Activated CD8-positive, alpha-beta memory T cell treated with anti-CD3 and anti-CD28 coated beads, Interleukin-2, amount 50 U/mL, for 24 hours (primary cell): ENCODE results near the gene SCP2D1.

Experiments used
- DNase-seq: peaks from one replicate; pipeline ENCODE4 v3.0.0-alpha.2; 2020; ENCODE audit errors: extremely low read depth

Gene SCP2D1

DNA sequence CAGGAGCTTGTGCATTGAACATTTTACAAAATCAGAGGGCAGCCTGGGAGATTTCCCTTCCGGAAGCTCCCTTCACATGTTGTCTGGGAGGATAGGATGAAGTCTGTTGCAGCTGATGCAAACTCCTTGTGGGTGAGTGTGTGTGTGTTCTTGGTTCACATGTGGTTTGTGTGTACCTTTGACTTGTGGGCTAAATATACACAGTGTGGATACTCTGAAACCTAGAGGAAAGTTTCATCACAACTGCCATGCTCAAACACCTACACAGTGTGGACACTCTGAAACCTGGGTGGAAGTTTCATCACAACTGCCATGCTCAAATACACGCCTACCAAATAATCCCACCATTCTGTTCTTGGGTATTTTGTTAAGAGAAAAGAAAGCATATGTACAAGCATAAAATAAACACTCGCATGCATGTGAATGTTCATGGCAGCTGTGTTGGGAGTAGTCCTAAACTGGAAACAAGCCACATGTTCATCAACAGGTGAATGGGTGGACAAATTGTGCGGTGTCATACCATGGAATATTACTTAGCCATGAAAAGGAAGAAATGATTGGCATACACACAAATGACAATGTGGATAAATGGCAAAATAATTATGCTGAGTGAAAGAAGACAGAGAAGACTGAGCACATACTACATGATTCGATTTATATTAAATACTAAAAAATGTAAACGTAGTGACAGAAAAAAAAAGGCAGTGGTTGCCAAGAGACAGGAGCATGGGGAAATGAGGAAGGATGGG, 1.8 kb downstream of the SCP2D1 start:
- no peak for DNase-seq

DNA sequence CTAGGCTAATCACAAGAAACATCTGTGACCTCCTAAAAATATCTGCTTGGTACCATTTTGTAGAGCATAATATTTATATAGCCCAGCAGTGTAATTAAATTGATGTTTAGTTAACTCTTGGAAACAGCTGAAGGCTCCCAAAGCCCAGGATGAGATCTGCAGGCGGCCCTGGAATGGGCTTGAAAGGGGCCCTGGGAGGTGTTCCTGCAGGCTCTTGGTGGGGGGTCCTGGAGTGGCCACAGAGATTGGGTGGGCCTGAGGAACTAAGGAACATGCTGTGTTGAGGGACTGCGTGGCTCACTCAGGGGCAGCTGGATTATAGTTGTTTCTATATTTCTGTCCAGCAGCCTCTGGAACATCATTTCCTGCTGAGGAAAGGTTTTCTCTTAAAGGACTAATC, 9.2 kb downstream of the SCP2D1 start:
- DNase-seq: no peak

DNA sequence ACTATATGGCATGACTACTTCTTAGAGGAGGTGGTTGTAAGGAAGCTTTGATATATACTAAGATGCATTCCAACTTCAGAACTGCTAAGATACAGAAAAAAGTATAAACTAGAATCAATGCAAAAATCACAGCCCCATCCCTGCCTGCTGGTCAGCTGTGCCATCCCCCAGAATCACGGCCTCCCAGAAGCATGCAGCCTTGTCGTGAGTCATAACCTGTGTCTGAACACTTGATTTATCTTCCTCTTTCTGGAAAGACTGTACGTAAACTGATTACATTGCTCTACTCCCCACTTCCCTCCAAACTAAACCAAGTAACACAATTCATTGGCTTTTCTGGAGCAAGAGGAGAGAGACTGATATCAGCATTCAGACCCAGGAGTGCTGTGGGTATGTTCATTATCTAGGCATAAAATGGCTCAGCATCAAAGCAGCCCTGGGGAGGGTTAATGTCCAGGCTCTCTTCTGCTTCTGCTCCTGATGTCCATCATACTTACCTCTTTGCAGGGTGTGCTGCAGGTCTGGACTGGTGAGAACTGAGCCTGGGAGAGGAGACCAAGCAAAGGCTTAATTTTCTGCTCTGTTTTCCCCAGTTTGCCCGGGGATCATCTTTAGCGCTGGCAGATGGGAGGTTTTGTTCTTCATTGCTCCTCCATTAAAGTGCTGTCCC, 18.4 kb downstream of the SCP2D1 start:
- no peak for DNase-seq

DNA sequence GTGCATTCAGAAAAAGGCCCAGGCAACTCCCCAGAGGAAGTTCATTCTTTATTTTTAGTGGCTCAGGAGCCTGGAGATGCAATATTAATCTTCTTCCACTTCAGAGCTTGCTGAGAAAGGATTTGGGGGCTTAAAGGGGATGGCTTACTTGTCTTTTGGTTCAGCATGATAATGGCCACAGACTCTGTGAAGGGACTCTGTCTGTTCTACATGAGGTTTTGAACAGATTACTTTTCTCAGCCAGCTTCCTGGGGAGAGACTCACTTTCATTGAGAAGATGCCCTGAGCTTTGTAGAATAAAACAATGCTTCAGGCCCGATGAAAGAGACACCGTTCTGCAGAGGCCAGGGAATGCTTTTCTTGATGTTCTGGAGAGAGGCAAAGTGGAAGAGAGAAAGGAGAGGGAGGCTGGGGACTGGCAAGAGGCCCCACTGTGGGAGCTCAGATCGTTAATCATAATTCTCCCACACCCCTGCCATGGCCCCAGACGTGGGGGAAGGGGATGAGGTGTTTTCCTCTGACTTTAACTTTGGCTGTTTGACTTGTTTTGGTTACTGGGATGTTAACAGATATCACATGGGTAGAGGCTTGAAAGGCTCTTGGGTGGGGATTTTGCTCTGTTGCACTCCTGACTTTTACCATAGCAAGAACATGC, 19.1 kb downstream of the SCP2D1 start:
- no peak for DNase-seq

DNA sequence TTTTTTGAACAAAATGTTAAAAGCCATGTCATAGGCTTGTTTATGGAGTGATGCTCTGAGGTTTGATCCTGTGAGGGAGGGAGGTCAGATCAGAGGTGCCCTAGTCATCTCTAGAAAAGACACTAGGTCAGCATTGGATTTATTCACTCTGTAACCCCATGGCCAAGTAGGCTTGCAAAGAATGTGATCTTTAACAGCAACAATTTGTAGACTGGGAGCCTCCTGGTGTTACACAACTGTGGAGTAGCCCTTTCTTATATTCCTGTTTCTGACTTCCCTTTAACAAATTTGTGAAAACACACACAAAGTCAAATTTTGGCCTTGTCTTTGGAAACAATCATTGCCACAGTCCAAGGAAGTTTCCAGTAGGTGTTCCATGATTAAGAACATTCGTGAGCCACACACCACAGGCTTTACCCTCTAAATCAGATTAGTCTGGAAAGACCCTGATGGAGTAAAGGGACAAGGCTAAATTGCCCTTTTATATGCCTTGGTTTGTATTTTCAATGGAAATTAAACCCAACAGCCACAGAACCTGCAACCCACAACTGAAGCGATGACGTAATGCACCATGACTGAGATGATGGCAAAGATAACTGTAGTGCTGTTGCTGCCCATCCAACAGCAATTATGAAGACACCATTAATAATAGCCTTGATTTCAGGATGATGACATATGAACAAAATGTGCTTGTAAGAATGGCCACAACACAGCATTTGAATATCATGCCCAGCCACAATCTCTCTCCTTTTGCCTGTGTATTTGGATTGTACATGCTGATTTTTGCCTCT, 22.1 kb downstream of the SCP2D1 start:
- DNase-seq: no peak

DNA sequence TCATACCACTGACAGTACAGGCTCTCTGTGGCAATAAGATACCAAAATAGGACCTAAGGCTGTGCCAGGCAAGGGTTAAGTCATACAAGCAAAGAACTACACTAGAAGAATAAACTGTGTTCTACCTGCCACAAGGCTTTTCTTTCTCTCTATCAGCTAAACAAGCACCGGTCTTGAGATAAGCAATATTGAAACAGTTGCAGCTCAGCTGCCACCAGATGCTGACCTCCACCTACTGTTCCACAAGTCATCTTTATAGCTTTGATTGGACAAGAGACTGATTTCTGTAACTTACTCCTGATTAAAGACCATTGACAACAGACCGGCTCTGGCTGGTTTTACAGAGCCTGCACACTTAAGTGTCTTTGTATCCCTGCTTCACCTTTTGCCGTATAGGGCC, 24.1 kb downstream of the SCP2D1 start:
- no peak for DNase-seq

DNA sequence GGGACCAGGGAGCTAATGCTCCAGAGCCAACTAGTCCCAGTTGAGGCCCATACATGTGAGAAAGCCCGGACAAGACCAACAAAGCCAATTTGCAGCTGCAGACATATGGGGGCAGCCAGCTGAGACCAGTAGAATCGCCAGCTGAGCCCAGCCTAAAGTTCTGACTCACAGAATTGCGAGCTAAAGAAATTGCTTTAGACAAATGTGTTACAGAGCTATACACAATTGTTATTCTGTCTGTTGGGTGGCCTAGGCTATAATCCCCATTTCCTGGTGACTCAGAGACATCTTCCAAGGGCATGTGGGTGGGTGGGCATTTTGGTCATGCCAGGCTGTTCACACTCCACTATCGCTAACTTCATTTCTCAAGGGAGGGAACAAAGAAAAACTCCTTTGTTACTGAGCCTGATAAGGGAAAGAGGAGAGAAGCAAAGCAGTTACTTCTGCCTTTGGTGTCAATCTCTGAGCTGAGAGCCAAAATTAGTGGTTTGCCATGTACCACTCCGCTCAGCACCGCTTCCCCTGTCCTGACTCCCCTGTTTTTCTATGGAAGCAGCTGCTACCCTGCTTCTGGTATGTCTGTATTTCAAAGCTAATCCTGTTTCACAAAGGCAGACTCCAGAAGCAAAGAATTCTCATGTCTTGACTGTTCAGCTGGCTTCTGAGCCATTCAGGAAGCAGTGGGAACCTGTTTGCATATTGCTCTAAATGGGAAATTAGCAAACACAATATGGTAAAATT, 26.1 kb downstream of the SCP2D1 start:
- no peak for DNase-seq

DNA sequence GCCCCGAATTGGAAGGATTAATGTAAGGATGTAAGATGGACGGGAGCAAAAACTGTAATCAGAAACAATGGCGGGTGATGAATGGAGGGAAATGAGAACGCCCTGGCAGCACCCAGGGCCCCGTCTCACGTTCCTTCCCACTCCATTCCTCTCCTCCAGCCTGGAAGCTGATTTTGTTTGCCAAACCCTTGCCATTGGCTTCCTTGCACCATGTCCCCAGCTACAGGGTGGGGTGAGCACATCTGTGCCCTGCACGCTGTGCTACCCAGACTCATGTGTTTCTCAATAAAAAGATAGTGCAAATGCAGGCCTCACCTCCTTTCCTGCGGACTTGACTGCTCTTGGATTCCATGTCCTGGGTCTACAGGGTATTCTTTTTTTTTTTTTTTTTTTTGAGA, 26.7 kb downstream of the SCP2D1 start:
- no peak for DNase-seq

DNA sequence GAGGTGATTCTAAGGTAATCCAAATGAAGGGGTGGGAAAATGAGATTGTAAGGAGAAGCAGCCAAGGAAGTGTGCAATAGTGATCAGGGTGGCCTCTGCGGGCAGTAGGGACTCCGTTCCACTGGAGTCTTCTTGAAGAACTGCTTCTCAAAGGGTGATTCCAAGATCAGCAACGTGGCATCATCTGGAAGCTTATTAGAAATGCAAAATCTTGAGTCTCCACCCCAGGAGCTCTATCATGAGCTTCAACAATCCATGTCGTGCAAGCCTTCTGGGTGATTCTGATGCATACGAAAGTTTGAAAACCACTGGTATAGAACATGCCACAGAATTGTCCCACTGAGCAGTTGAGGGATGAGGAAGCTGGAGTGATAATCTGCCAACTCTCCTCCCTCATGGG, 31.4 kb downstream of the SCP2D1 start:
- no peak for DNase-seq

DNA sequence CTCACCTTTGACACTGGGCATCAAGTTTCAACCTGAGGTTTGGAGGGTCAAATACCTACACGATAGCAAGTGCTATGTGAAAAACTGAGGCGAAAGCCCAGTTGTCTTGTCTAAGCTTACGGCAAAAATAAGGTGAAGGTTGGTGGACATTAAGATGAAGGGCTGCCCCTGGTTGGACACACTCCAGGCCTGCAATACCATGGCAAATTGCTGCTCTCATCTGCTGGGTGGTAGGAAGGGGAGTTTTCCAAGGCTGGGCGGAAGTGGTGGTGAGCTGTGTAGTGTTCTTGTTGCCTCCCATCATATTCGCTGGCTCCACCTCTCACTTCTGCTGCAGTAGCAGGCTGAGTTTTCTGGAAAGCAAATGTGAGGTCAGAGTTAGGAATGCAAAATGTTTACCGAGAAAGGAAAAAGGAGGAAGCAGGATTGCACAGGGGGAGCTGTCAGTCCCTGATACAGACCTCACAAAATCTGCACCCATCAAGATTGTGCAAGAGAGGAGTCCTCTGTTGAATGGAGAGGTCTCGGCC, 33.7 kb downstream of the SCP2D1 start:
- no peak for DNase-seq

DNA sequence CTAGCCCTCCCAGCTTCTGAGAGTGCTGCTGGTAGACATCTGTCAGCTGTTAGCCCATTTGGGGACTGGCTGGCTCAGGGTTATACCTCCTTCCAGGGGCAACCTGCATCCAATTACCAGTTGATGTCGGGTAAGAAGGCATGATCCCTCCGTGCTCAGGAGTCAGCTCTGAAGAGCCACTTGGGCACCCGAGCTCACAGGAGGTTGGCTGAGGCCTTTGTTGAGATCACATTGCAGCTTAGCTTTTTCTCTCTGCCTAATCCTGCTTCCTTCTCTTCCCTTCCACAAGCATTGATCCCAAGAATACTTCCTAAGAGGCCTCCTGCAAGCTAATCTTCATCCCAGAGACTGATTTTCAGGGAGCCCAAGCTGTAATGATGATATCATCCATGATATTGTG, 35.5 kb downstream of the SCP2D1 start:
- DNase-seq: no peak

DNA sequence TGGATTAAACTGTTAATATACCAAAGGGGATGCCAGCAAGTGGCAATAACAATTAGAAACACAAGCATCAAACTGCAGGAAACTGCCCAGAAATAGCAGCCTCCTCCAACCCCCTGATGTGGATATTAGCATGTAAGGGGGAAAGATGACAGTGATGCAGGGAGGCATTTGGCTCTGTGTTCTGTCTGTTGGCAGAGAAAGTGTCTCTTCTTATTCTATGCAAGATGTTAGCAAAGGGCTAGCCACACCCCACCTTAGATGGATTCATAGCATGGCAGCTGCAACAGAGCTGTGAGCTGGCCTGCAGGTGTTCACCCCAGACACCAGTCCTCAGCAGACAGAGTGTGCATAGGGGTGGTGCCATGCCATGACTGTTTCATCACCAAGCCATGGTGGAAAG, 38.0 kb downstream of the SCP2D1 start:
- no peak for DNase-seq

DNA sequence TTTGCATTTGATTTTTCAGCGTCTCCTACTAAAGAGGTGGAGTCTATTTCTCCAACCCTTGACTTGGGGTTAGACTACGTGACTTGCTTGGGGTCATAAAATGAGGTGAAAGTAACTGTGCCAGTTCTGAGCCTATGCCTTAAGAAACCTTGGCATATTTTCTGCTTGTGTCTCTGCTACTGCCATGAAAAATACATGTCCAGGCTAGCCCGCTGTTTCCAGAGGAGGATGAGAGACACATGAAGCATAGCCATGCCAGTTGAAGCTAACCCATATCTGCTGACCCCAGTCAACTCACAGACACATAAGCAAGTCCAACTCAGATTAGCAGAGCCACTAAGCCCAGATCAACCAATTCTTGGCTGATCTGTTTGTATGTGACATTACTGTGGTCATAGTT, 38.7 kb downstream of the SCP2D1 start:
- no peak for DNase-seq

DNA sequence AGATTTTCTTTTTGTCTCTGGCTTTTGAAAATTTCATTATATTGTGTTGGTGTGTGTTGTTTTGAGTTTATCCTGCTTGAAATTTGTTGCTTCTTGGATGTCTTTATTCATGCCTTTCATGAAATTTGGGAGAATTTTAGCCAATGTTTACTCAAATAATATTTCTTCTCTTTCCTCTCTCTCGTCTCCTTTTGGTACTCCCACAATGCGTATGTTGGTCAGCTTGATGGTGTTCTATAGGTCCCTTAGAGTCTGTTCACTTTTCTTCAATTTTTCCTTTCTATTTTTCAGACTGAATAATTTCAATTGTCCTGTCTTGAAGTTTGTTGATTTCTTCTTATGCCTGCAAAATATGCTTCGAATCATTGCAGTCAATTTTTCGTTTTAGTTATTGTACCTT, 39.6 kb downstream of the SCP2D1 start:
- DNase-seq: no peak

DNA sequence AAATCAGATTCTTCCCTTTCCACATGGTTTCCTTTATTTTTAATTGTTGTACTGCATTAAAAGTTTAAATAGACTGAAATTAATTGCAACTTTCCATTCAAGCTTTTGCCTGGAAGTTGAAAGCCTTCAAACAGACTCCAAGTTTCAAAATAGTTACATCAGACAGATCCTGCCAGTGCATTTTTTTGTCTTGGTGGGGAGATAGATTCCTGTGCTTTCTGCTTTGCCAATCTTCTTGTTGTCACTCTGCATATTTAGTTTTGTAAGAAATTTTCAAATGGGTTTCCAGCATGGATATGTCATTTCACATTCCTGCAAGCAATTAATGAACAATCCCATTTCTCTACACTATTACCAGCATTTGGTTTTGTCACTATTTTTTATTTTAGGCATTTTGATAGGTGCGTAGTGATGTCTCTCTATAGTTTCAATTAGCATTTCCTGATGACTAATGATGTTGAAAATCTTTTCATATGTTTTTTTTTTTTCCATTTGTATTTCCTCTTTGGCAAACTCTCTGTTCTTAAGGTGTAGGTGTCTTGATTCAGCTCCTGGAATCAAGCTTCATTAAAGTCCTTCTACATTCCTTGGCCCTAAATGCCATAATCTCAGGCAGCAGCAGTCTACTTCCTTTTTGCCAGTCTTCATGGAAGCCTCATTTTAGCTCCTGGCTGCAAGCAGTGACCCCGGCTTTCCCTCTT, 40.5 kb downstream of the SCP2D1 start:
- DNase-seq: no peak

DNA sequence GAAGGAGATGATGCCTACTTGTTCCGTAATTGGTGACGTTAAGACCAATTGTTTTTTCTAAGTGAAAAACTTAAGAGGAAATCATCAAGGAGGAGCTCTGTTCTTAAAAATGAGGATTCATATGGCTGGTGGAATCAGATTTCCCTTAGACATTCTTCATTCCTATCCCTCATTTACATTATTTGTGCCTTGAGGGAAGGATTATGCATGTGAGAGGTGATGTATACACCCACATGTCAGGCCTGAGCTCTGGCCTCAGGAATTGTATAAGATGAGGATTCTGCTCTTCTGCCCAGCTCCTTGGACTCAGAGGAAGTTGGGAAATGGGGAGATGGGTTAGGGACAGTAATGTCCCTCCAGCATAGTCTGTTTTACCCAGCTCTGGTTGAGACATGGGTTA, 42.3 kb downstream of the SCP2D1 start:
- no peak for DNase-seq

DNA sequence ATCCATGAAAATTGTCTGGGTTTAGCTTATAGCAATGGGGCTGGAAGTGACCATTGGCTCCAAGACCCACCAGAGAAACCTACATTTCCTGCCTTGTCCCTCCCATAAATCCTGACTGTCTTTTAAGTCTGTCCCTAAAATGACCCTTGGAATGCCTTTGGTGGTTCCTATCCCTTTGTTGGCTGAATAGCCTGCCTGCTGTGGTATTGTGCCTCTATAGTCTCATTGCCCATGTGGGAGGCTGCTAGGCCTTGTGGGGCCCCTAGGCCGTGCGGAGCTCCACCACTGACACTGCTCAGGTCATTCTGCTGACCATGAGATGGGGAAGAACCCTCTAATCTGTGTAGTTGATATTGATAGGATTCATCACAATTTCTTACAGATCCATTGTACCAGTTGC, 43.3 kb downstream of the SCP2D1 start:
- no peak for DNase-seq

DNA sequence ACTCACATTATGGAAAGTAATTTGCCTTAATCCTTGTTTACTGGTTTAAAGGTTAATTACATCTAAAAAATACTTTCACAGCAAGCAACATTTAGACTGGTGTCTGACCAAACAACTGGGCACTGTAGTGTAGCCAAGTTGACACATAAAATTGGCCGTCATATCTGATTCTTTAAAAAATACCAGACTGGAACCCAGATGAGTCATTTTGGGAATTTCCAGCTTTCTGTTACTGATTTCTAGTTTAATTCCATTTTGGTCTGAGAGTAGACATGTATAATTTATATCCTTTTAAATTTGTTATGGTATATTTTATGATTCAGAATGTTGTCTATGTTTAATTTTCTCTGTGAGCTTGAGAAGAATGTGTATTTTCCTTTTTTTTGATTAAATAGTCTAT, 44.1 kb downstream of the SCP2D1 start:
- DNase-seq: no peak

DNA sequence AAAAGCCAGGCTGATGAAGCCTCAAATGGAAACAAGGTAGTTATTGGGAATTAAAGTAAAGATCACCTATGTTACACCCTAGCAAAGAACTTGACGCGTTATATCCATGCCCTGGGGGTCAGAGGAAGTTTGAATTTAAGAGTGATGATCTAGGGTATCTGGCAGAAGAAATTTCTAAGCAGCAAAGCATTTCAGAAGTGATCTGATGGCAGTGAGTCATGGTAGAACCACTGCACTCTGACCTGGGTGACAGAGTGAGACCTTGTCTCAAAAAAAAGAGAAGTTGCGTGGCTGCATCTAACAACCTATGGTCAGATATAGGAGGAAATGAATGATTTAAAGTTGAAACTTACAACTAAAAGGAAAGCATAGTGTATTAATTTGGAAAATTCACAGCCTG, 45.2 kb downstream of the SCP2D1 start:
- no peak for DNase-seq
